H1 (cell line): ENCODE results near the gene TACC2. TPM values are rescaled to one million over a fixed set of nuclear protein-coding genes. Genes with fewer than 3 reads are reported as not detected.

Source experiments
- CHD2 ChIP-seq: IDR thresholded peaks from 2 replicates; pipeline ENCODE4 v1.6.1; 2012; ENCODE audit warnings: low read length, improper control_type of control experiment
- EP300 ChIP-seq, 2 experiments: IDR thresholded peaks; 1 replicate in 1 of 2; 2 replicates in 1 of 2; pipeline ENCODE4 v1.6.1; 2011 to 2012; ENCODE audit warnings: low read depth in 2 of 2, low read length in 2 of 2, mild to moderate bottlenecking in 2 of 2, borderline replicate concordance in 1 of 2, inconsistent platforms in 1 of 2, moderate library complexity in 1 of 2
- SP4 ChIP-seq: IDR thresholded peaks from 2 replicates; pipeline ENCODE4 v1.6.1; 2012; ENCODE audit warnings: low read length, inconsistent platforms
- polyA plus RNA-seq, 7 experiments: library from polyadenylated mRNA; depleted of rRNA in 3 of 7; stranded (reverse) in 5 of 7; unstranded in 2 of 7; fragments of >200 nt in 5 of 7; fragments of 200-250 nt in 2 of 7; gene quantifications; 1 replicate in 5 of 7; 2 replicates in 1 of 7; 4 replicates in 1 of 7; pipeline versions ENCODE4 v1.2.1 to v1.2.3, GENCODE V29; 2011 to 2013; ENCODE audit warnings: missing spikeins in 2 of 7, mixed read lengths in 2 of 7
- total RNA-seq: library from RNA; stranded (reverse); fragmentation: NEBNext Ultra II Directional; extraction: Animal tissue kit (Norgen Biotek cat#: 25700); gene quantifications from 2 replicates; pipeline ENCODE4 v1.2.1, GENCODE V29; 2021

The TACC2 gene
- total and polyA plus RNA-seq, 2 of the 8 experiments (the other 6 are each of a cell fraction or from before 2014, with no cell fraction given) = 21.2 to 46.6 TPM

DNA sequence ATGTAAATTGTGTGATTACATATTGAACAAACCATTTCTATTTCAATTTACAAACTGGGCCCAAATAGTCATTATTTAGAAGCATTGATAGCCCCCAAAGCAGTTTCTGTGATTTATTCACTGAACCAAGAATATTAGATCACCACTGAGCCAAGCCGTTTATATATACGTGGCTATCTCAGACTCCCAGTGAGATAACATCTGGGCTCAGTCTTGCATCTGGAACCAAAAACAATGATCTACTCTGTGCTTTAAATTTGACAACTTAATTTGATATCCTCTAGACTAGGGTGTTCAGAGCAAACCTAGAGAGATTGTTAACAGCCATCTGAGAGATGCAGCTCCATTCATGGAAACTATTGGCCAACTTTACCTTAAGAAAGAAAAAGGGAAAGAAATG lies 240.7 kb downstream of the TACC2 start (continued):
- TF ChIP-seq EP300 (IDR thresholded peaks at IDR 0.05; ENCODE audit: borderline replicate concordance in 1 of 2, low read depth in 2 of 2, low read length in 2 of 2) (no peak), CHD2 (no peak), SP4 (no peak)
- TF ChIP-seq, all 59 proteins: peak for 0
